HG03064 (cell line): ENCODE results near the gene TMEM121.

Source experiments
- ATAC-seq: cut with Tn5 transposase; IDR thresholded peaks from one replicate; pipeline ENCODE4 v1.9.1; 2021; ENCODE audit warnings: low read depth; ENCODE audit not compliant: unreplicated experiment

The TMEM121 gene

GRCh38 chr14:105497671-105498429, 28.5 kb upstream of the TMEM121 start:
- ATAC-seq: no peak

- no peak for ATAC-seq
These were observed 27.7 kb upstream of the TMEM121 start for GRCh38 chr14:105498430-105499255.

DNA sequence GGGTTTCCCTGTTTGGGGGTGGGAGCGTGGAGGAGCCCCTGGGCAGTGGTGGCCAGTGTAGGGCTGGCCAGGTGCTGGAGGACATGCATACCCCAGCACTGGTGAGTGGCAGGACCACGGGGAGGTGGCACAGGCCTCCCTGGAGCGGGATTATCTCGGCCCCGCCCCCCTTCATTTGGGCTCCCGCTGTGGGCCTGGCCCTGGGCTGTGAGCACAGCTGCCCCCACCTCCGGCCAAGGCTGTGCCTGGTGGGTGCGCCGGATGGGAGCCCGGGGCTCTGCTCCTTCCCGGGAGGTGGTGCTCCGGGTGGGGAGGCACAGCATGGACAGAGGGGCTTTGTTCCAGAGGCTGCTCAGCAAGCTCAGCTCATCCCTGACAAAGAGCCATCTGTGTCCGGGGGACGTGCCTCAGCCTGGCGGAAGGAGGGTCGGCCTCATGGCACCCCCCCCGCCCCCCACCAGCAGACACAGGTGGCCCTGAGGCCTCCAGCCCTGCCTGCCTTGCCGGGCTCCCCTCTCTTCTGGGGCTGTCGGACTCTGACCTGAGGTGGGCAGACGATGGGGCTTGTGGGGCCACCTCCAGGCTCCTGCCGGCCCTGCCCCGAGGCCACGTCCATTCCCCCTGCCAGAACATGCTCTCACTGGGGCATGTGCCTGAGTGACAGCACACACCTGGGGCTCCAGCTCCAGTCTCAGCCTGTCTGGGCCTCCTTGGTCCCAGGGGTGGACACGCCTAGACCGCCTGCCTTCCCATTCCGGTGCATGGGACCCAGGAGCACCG, 26.9 kb upstream of the TMEM121 start:
- ATAC-seq: no peak

GRCh38 chr14:105500036-105500725, 26.2 kb upstream of the TMEM121 start:
- ATAC-seq: no peak

- no peak for ATAC-seq
These were observed 25.7 kb upstream of the TMEM121 start for GRCh38 chr14:105500726-105501101.

DNA sequence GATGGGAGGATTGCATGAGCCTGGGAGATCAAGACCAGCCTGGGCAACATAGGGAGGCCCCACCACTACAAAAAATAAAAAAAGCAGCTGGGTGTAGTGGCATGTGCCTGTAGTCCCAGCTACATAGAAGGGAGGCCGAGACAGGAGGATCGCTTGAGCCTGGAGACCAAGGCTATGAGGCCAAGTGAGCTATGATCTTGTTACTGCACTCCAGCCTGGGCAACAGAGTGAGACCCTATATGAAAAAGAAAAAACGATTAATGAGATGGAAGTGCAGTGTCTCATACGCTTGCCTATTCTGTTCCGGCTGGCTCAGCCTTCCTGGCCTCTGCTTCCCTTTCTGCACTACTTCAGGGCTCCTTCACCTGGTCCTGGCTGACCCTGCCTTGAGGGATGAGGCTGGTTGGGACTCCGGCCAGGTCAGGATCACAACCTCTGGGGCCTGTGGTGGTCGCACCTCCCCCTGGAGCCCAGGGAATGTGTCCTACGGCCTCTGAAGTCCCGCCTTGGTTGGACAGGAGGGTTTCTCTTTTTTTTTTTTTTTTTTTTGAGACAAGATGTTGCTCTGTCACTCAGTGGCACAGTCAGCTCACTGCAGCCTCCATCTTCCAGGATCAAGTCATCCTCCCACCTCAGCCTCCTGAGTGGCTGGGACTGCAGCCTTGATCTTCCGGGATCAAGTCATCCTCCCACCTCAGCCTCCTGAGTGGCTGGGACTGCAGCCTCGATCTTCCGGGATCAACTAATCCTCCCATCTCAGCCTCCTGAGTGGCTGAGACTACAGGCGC, 24.7 kb upstream of the TMEM121 start:
- no peak for ATAC-seq

DNA sequence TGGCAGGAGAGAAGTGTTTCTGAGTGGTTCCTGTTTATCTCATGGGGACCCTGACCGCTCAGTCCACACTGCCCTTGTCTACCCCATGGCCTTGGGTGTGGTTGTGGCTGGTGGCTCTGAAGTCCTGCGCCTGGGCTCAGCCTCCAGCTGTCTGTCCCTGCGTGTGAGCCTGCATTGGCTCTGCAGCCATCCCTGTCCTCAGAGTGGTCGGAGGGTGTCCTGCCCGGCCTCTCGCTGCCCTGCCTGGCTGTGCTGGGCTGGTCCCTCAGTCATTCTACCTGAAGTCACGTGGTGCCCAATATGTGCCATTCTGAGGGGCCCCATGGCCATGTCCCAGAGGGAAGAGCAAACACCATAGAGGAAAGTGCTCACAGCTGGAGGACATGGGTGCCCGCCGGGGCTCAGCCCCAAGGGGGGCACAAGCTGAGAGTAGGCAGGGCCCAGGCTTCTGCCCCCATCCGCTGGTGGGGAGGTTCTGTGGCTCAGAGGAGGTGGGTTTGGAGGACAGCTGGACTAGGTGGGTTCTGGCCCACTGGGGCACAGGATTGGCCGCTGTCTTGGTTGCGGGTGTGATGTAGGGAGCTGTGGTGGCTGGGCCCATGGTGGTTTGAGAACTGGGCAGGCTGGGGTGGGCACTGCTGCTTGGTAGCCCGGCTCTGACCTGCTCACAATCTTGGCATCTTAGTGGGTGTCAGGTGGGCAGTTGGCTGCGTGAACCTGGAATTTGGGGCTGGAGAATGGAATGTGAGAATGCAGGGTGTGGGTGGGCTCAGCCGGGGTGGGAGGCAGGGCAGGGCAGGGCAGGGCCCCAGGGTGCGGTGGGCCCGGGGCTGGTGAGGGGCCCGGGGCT, 23.7 kb upstream of the TMEM121 start:
- no peak for ATAC-seq

DNA sequence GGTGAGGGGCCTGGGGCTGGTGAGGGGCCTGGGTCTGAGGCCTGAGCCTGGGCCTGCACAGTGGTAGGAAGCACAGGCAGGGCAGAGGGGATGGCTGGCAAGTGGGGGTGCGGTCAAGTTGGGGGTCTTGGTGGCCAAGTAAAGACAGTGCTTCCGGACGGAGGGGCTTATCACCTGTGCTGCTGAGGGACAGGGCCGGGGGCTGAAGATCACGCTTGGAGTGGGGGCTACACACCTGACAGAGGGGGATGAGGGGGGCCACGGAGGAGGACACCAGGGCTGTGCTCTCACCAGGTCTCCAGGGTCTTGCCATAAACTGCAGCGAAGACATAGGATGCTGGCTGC, 23.1 kb upstream of the TMEM121 start:
- ATAC-seq: no peak

DNA sequence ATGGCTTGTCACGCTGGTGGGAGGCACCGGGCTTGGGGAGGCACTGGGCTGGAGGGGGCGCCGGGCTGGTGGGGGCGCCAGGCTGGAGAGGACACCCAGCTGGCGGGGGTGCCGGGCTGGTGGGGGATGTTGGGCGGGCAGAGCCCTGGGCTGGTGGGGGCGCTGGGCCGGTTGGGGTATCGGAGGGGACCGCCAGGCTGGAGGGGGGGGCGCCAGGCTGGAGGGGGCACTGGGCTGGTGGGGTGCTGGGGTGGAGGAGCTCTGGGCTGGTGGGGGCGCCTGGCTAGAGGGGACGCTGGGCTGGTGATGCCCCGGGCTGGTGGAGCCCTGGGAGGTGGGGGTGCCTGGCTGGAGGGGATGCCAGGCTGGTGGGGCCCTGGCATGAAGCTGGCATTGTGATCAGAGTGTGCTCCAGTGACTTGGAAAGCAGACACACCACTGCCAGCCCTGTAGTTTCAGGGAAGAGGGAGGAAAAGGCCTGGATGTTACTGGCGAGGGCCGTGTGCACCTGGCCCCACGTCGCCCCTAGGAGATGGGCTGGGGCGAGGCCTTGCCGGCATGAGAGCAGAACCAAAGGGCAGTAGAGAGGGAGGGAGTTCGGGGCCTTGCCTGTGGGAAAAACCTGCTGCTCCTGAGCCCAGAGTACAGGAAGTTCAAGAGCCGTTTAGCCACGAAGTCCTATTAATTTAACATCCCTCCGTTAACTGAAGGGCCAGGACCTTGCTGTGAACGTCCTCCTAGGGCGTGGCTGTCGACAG, 22.3 kb upstream of the TMEM121 start:
- no peak for ATAC-seq

GRCh38 chr14:105505101-105505500, 21.3 kb upstream of the TMEM121 start:
- ATAC-seq: no peak

DNA sequence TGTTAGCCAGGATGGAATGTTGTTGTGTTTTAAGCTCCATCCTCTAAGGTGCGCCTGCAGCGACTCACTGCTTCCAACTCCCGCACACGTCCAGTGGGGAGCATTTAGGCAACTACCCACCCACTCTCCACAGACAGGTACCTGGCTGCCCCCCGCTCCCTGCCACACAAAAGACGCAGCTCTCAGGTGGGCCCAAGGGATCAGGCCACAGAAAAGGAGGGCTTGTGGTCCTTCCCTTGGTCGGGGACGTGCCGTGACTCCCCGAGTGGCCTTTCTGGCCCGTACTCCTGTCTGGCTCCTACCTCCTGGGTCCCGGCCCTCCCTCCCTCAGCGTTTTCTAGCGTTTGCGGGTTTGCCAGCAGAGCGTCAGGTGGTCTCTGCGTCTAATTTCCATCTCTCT, 19.1 kb upstream of the TMEM121 start:
- no peak for ATAC-seq

DNA sequence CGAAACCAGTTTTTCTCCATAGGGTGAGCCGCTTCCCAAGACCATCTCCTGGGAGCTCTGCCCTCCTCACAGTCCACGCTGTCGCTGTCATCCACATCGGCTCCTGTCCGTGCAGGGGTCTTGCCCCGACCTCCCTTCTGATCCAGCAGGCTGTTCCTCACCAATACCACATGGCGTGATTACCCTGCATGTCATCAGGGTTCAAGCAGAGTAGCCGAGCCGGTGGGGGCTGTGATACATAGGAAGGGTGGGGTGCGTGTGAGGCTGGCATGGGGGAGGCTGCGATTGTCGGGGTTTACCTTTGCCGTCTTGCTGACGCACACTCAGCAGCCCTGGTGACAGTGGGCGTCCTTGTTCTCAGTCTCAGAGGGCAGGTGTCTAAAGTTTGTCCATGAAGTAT, 18.3 kb upstream of the TMEM121 start:
- ATAC-seq: no peak

- no peak for ATAC-seq
These were observed 17.8 kb upstream of the TMEM121 start for GRCh38 chr14:105508601-105509000.

DNA sequence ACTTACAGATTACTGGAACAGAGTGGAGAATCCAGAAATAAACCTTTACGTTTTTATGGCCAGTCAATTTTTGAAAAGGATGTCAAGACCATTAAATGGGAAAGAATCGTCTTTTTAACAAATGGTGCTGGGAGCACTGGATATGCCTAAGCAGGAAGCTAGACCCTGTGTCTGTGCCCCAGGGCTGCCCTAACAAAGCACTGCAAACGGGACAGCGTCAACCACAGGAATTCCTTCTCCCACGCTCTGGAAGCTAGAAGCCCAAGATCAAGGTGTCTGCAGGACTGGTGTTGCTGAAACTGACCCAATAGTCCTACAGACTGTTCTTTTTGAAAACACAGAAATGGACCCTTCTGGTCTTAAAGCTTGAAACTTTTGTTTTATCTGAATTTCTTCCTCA, 9.3 kb upstream of the TMEM121 start:
- no peak for ATAC-seq

GRCh38 chr14:105519946-105520698, 6.3 kb upstream of the TMEM121 start:
- ATAC-seq: no peak

GRCh38 chr14:105525326-105525725, 1.1 kb upstream of the TMEM121 start:
- no peak for ATAC-seq

DNA sequence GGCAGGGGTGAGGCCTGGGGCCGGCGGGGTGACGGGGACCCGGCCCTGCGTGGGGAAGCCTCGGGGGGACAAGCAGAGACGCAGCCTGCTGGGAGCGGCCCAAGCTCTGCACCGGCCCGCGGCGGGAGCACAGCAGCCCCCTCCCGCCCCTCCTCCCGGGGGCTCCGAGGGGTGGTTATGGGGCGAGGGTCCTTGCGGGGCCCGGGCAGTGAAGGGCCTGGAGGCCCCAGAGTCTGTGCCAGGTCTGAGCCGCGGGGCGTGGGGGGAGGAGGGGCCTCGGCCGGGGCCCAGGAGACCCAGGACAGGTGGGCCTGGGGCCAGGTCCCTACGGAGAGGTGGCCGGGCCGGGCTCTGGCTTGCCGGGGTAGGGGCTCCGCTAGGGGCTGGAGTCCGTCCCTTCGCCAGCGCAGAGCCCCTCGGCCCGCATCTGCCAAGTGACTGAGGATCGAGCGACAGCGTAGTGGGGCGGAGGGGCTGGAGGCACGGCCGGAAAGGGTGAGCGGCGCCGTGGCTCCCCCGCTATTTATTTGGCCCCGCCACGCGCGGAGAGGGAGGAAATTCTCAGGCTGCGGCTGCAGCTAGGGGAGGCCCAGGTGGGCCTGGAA, 495 bp downstream of the TMEM121 start:
- ATAC-seq: no peak
